Caco-2 (cell line): ENCODE data around the gene TSPAN15. TPM values are rescaled to one million over a fixed set of nuclear protein-coding genes. Genes with fewer than 3 reads are reported as not detected.

Experiments
- BruUV-seq: library from RNA; stranded (reverse); fragments of 400-500 nt; replicated peaks from 2 replicates; lab custom pipeline; 2021; lab: Mats Ljungman, UMichigan
- CTCF ChIA-PET: fragments of 300-600 bp; sonication (Branson Sonifier 250); formaldehyde crosslinking; loops from one replicate; lab custom pipeline; 2022; ENCODE audit warnings: antibody characterized with exemption; lab: Charles Lee
- POLR2A ChIA-PET: fragments of 300-600 bp; sonication (Branson Sonifier 250); formaldehyde crosslinking; loops from one replicate; lab custom pipeline; 2022; ENCODE audit warnings: antibody characterized with exemption; lab: Charles Lee
- DNase-seq, 2 experiments: peaks; one replicate each; pipeline versions ENCODE4 v3.0.0 to v3.0.0-alpha.2; 2020 to 2022
- H3K27me3 ChIP-seq: replicated peaks from 2 replicates; pipeline ENCODE4 v1.6.0; 2011; ENCODE audit warnings: low read length; ENCODE audit not compliant: control insufficient read depth, insufficient read depth
- H3K36me3 ChIP-seq: 2 replicates; pipeline ENCODE4 v1.5.1; 2011; ENCODE audit warnings: low read length; ENCODE audit not compliant: control insufficient read depth, insufficient read depth
- H3K4me1 ChIP-seq: fragments of 250-450 bp; sonication (Bioruptor Pico); 2 replicates; pipeline ENCODE4 v1.5.1; 2020; ENCODE audit warnings: mild to moderate bottlenecking
- H3K4me3 ChIP-seq: 2 replicates; pipeline ENCODE4 v1.5.1; 2011; ENCODE audit warnings: low read depth, mild to moderate bottlenecking, control low read depth, low read length
- H3K9me3 ChIP-seq: fragments of 250-450 bp; sonication (Bioruptor Pico); 2 replicates; pipeline ENCODE4 v1.5.1; 2020; ENCODE audit warnings: mild to moderate bottlenecking, moderate library complexity
- H3K27ac Mint-ChIP-seq: one replicate; pipeline ENCODE4 v1.8.0; 2022; ENCODE audit warnings: mixed read lengths; ENCODE audit not compliant: unreplicated experiment
- H3K27me3 Mint-ChIP-seq: one replicate; pipeline ENCODE4 v1.8.0; 2022; ENCODE audit warnings: mixed read lengths; ENCODE audit not compliant: insufficient read depth, unreplicated experiment
- H3K36me3 Mint-ChIP-seq: one replicate; pipeline ENCODE4 v1.8.0; 2022; ENCODE audit warnings: mild to moderate bottlenecking, mixed read lengths; ENCODE audit not compliant: insufficient read depth, unreplicated experiment
- H3K4me1 Mint-ChIP-seq: one replicate; pipeline ENCODE4 v1.8.0; 2022; ENCODE audit warnings: low read depth, mixed read lengths; ENCODE audit not compliant: unreplicated experiment
- H3K4me3 Mint-ChIP-seq: one replicate; pipeline ENCODE4 v1.8.0; 2022; ENCODE audit warnings: mild to moderate bottlenecking, moderate library complexity, mixed read lengths; ENCODE audit not compliant: unreplicated experiment
- H3K9me3 Mint-ChIP-seq: one replicate; pipeline ENCODE4 v1.8.0; 2022; ENCODE audit warnings: mixed read lengths; ENCODE audit not compliant: unreplicated experiment
- CTCF ChIP-seq, 2 experiments: fragments of 200-600 bp in 1 of 2; IDR thresholded peaks; 1 replicate in 1 of 2; 2 replicates in 1 of 2; pipeline versions ENCODE4 v1.5.1 to v1.8.0; 2011 to 2022; ENCODE audit warnings: antibody characterized with exemption in 1 of 2, control low read depth in 1 of 2, inconsistent platforms in 1 of 2, low read depth in 1 of 2, low read length in 1 of 2, mild to moderate bottlenecking in 1 of 2, moderate library complexity in 1 of 2; ENCODE audit not compliant: insufficient read depth in 1 of 2, severe bottlenecking in 1 of 2, unreplicated experiment in 1 of 2
- intact Hi-C: fragments of 100-400 bp; cut with micrococcal nuclease; formaldehyde crosslinking; loops from one replicate; pipeline ENCODE4 v1.10.0; 2022; ENCODE audit not compliant: unreplicated experiment
- total RNA-seq: library from RNA; stranded (reverse); gene quantifications from 2 replicates; pipeline ENCODE4 v1.2.3, GENCODE V29; 2022

The TSPAN15 gene
- total RNA-seq, 1 experiment from 2014 or later, result 86.5 TPM

DNA sequence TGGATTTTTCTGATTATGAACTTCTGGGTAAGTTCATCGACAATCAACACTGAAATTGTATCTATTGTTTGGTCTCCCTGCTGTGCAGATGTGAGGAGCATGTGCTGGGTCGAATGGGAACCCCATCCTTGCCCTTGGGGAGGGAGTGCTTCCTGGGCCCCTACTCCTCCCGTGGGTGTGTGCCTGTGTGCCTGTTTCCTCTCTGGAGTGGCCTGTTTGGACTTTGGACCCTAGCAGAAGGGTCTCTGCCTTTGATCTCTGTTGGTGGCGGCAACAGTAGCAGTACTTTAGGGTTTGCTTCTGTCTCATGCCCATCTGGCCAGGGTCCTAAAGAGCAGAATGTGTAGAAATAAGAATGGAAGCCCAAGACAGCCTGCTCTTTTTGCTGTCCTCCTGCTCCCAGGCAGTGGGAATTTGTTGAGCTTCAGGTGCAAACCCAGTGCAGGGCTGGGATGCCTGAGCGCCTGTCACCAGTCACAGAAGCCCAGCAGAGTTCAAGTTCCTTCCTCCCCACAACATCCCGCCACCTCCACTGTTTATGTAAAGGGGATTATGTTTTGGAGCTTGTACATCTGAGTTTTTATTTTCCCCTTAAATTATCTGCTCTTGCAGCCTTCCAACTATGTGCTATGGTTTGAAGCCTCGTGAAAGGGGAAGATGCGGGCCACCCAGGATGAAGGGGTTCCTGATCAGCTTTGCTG lies 33.1 kb upstream of the TSPAN15 start:
- ChIA-PET CTCF (interaction anchor here (0.6 to 3.3 kb wide), 3 partner anchors 10 to 214 kb away, joined by 3 to 25 read pairs (median 3); no protein-coding TSS in a partner anchor), POLR2A (interaction anchor here (1.6 kb wide), 1 partner anchor 10 kb away, joined by 4 read pairs; no protein-coding TSS in a partner anchor)
- BruUV-seq, result no TSS peak
- Mint-ChIP-seq H3K9me3 (no peaks in the 10 kb centered on the region), H3K4me1 (peaks cover 12% of the 10 kb centered on the region), H3K4me3 (peak overlapping the region; percentile 8), H3K36me3 (no peaks in the 10 kb centered on the region), H3K27me3 (no peaks in the 10 kb centered on the region), H3K27ac (peak overlapping the region; percentile 67)
- Histone ChIP-seq H3K4me3 (no peak overlapping the region), H3K27me3 (no peaks in the 10 kb centered on the region), H3K4me1 (peaks cover 23% of the 10 kb centered on the region), H3K9me3 (no peaks in the 10 kb centered on the region), H3K36me3 (no peaks in the 10 kb centered on the region)
- peak; percentile 57 to 75 for DNase-seq
- TF ChIP-seq CTCF (IDR thresholded peaks at IDR 0.05; ENCODE audit: insufficient read depth in 1 of 2, low read depth in 1 of 2, low read length in 1 of 2, severe bottlenecking in 1 of 2, unreplicated experiment in 1 of 2), result no peak
- intact Hi-C loops, result loop anchor here (1.0 kb wide), 1 partner anchor 9 kb away; no protein-coding TSS in a partner anchor

DNA sequence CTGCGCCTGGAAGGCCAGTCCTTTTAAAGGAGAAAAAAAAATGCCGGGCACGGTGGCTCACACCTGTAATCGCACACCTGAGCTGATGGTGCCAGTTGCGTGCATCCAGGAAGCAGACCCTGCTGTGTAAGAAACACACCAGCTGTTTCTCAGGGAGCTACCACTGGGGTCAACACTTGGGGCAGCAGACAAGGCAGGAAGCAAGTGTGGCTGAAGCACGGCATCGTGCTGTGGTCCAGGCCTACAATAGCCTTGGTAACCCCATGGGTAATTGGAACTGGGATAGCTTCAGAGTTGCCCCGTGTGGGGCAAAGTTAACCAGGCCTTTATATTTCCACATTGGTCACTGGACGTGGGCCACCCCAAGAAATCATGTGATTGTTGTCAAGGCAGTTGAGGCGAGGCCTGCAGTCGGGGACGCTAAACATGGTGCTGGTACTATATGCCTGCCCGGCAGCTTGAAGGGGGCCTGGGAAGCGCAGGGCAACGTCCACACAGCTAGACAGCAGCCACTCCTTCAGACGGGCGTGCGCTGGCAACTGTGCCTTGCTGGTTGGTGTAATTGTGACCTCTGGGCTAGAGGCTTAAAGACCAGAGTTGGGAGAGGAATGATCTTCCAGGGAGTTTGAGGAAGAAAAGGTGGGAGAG lies 32.0 kb upstream of the TSPAN15 start:
- H3K36me3 Mint-ChIP-seq, result no peaks in the 10 kb centered on the region
- H3K27me3 Mint-ChIP-seq, result no peaks in the 10 kb centered on the region
- intact Hi-C loops, result no loop called here
- H3K4me1 ChIP-seq, result peaks cover 23% of the 10 kb centered on the region
- H3K27me3 ChIP-seq, result no peaks in the 10 kb centered on the region
- no peaks in the 10 kb centered on the region for H3K36me3 ChIP-seq
- CTCF ChIA-PET, result interaction anchor here (3.3 kb wide), 1 partner anchor 11 kb away, joined by 25 read pairs; no protein-coding TSS in a partner anchor
- BruUV-seq, result no TSS peak
- H3K9me3 ChIP-seq, result no peaks in the 10 kb centered on the region
- H3K9me3 Mint-ChIP-seq, result no peaks in the 10 kb centered on the region
- H3K4me3 ChIP-seq, result no peak overlapping the region
- POLR2A ChIA-PET, result interaction anchor here (1.6 kb wide), 1 partner anchor 11 kb away, joined by 4 read pairs; no protein-coding TSS in a partner anchor
- no peak for TF ChIP-seq CTCF (IDR thresholded peaks at IDR 0.05; ENCODE audit: insufficient read depth in 1 of 2, low read depth in 1 of 2, low read length in 1 of 2, severe bottlenecking in 1 of 2, unreplicated experiment in 1 of 2)
- DNase-seq, result no peak
- H3K4me3 Mint-ChIP-seq, result no peak overlapping the region
- no peak overlapping the region for H3K27ac Mint-ChIP-seq
- H3K4me1 Mint-ChIP-seq, result peaks cover 12% of the 10 kb centered on the region

GRCh38 chr10:69419744-69420126 lies 31.5 kb upstream of the TSPAN15 start:
- Mint-ChIP-seq H3K27ac (no peak overlapping the region), H3K36me3 (no peaks in the 10 kb centered on the region), H3K27me3 (no peaks in the 10 kb centered on the region), H3K9me3 (no peaks in the 10 kb centered on the region), H3K4me1 (peaks cover 12% of the 10 kb centered on the region), H3K4me3 (no peak overlapping the region)
- no peak overlapping the region for H3K4me3 ChIP-seq
- ChIA-PET CTCF (interaction anchor here (3.3 kb wide), 1 partner anchor 11 kb away, joined by 25 read pairs; no protein-coding TSS in a partner anchor), POLR2A (no interaction called here)
- TF ChIP-seq CTCF (IDR thresholded peaks at IDR 0.05; ENCODE audit: insufficient read depth in 1 of 2, low read depth in 1 of 2, low read length in 1 of 2, severe bottlenecking in 1 of 2, unreplicated experiment in 1 of 2), result no peak
- peaks cover 25% of the 10 kb centered on the region for H3K4me1 ChIP-seq
- no TSS peak for BruUV-seq
- DNase-seq, result no peak
- intact Hi-C loops, result no loop called here
- no peaks in the 10 kb centered on the region for H3K9me3 ChIP-seq
- H3K27me3 ChIP-seq, result no peaks in the 10 kb centered on the region
- no peaks in the 10 kb centered on the region for H3K36me3 ChIP-seq
